K562 (cell line): ENCODE data around the gene ATG10.

ENCODE experiments used
- POLR2A ChIP-seq: fragments of 450-650 bp; conservative IDR thresholded peaks from 2 replicates; pipeline ENCODE4 v1.6.1; 2016
- ZNF12 ChIP-seq: sonication (generic); formaldehyde crosslinking; IDR thresholded peaks from 2 replicates; pipeline ENCODE4 v1.4.0; 2020; ENCODE audit warnings: mild to moderate bottlenecking, missing genetic modification reagents

GRCh38 chr5:82044010-82044409 is 72.2 kb downstream of the ATG10 start:
- TF ChIP-seq ZNF12 (no peak), POLR2A (no peak)
